Stimulated activated naive CD8-positive, alpha-beta T cell treated with anti-CD3 and anti-CD28 coated beads, Interleukin-15, Interleukin-2, amounts not matched to agents 100 U/mL and 50 U/mL, for 24 hours (primary cell): ENCODE measurements around the gene EXOSC10.
"Not testable (repeated sequence)": the region's sequence is repeated elsewhere in the genome, so short reads cannot be mapped to it uniquely, and the experiment has no call there.

Source experiments
- ATAC-seq: fragments of 150-1000 bp; cut with Tn5 transposase; one replicate; pipeline ENCODE4 v1.10.0; 2021
- DNase-seq: peaks from one replicate; pipeline ENCODE4 v3.0.0; 2021

The EXOSC10 gene

DNA sequence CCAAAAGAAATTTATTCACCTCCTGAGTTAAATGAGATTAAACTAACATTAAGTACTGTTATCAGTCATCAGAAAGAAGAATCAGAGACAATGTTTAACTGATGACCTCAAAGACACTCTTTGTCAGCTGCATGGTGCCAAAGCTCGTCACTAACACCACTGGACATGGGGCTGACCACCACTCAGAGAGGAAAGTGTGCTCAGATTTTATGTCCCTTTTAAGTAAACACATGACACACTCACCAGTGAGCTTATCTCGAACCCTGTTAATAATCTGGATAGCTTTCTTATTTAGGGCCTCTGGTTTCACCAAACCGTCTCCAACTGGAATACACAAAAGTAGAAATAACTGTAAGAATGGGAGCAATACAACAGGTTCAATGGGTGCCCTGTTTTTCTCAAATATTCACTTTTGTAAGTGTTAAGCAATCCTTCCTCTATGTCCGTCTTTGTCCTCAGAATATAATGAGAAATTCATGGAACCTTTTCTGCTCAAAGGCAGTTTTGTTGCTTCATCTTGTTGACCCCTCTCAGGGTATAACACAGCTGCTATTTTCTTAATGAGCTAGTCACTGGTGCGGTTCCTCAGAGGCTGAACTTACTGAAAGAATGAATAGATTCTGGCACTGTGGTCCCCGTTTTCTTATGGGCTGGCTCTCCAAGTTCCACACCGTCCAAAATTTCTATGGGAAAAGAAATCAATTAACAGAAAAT, 9.5 kb upstream of the EXOSC10 start:
- ATAC-seq (no peak), DNase-seq (no peak)

DNA sequence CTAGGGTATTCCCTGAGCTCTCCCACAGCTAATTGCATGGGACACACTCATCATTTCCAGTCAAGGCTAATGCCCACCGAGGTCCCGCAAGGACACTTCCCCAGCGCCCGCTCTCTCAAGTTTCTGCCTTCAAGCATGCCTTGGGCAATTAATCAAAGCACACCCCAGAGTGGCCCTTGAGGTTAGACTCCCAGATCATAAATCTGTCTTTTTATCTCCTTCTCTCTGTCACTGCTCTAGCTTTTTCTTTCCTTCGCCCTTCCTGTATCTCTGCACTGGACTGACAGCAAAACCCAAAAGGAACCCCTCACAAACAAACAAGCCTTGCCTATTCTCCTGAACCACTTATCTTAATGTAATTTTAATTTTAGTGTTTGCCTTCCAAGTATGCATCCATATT, 7.9 kb upstream of the EXOSC10 start:
- ATAC-seq (no peak), DNase-seq (no peak)

DNA sequence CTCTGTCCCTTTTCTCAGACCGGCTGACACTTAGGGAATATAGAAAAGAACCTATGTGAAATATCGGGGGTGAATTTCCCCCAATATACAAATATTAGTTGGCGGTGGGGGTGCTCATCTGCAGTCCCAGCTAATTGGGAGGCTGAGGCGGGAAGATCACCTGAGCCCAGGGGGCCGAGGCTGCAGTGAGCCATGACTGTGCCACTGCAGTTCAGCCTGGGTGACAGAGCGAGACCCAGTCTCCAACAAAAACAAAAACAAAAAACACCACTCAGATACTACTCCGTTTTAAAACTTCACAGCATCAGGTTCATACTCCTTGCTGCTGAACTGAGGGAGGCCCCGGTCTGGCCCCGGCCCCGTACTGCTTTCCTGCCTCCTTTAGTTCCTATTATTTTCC, 5.9 kb upstream of the EXOSC10 start:
- no peak for DNase-seq
- ATAC-seq: no peak

DNA sequence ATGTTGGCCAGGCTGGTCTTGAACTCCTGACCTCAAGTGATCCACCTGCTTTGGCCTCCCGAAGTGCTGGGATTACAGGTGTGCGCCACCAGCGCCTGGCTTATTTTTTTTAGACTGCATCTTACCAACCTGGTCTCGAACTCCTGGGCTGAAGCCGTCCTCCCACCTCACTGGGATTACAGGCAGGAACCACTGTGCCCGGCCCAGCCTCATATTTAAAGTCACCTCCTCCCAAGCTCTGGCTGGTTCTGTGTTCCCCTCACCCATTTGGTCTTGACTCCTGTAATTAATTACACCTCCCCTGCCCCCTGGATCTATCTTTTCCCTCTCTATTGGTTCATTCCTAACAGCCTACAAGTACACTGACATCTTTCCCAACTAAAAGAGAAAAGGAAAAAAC, 1.7 kb upstream of the EXOSC10 start:
- DNase-seq (no peak), ATAC-seq (no peak)

DNA sequence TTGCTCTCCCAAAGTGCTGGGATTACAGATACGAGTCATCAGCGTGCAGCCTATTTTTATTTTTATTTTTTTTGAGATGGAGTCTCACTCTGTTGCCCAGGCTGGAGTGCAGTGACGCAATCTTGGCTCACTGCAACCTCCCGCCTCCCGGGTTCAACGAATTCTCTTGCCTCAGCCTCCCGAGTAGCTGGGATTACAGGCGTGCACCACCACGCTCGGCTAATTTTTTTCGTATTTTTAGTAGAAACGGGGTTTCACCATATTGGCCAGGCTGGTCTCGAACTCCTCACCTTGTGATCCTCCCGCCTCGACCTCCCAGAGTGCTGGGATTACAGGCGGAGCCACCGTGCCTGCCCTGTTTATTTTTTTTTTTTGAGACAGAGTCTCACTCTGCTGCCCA, 1.1 kb upstream of the EXOSC10 start:
- not testable (repeated sequence) for ATAC-seq, DNase-seq

DNA sequence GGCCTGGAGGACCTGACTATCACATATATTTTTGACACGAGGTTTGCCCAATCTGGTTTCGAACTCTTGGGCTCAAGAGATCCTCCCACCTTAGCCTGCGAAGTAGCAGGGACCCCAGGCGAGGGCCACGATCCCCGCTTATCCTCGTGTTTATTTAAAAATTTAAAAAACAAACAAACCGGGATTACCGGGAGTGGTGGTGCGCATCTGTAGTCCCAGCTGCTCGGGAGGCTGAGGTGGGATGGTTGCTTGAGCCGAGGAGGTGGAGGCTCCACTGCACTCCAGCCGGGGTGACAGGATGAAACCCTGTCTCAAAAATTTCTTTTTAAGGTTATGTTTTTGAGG, 452 bp upstream of the EXOSC10 start:
- no peak for DNase-seq
- no peak for ATAC-seq

DNA sequence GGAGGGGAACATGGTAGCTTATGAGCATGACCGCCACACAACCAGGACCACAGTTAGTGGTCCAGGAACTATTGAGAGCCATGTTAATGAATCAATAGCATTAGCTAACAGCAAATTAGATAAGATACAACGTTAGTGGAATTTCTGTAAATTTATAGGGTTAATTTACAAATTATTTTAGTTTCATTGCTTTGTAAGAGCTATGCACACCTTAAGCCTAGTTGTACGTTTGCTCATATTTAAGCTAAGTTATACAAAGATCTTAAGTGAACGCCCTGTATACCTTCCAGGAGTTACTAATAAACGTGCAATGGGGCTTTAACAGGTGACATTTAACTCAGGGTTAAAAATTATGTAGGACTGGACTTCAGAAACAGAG, 749 bp downstream of the EXOSC10 start:
- no peak for DNase-seq
- ATAC-seq: no peak

DNA sequence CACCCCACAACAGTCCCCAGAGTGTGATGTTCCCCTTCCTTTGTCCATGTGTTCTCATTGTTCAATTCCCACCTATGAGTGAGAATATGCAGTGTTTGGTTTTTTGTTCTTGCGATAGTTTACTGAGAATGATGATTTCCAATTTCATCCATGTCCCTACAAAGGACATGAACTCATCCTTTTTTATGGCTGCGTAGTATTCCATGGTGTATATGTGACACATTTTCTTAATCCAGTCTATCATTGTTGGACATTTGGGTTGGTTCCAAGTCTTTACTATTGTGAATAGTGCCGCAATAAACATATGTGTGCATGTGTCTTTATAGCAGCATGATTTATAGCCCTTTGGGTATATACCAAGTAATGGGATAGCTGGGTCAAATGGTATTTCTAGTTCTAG, 15.9 kb downstream of the EXOSC10 start:
- DNase-seq, ATAC-seq: not testable (repeated sequence)

DNA sequence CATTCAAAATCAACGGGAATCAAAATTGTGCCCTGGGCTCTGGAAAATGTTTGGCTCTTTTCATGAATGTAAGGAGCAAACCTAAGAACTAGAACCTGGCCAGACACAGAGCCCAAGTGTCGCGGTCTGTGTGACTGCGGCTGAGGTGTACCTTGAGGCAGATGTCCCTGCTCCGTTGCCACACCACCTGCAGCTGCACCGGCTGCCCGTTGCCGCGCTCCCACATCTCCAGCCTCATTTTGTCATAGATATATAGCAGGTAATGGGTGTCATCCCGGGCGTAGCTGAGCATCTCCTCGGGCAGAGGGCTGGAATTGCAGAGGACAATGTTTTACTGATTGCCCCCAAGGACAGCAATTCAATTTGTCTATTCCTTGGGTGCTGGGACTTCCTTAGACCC, 18.7 kb downstream of the EXOSC10 start:
- no peak for DNase-seq
- ATAC-seq: no peak

DNA sequence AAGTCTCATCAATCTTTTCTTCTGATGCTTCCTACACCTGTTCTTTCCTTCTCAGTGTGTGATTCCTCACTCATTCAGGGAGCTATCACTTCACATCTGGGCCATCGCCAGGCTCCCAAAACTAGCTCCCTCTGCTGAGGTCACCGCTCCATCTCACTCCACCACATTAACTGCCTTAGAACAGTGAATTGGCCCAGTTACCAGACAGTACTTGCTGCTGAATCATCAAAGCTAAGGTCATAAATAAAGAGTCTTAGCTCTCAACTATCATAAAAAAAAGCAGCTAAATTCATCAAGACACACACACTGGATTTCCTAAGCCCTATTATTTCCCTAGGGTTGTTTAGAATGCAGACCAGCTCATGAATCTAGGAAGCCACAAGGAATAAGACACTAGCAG, 21.0 kb downstream of the EXOSC10 start:
- DNase-seq (no peak), ATAC-seq (no peak)

DNA sequence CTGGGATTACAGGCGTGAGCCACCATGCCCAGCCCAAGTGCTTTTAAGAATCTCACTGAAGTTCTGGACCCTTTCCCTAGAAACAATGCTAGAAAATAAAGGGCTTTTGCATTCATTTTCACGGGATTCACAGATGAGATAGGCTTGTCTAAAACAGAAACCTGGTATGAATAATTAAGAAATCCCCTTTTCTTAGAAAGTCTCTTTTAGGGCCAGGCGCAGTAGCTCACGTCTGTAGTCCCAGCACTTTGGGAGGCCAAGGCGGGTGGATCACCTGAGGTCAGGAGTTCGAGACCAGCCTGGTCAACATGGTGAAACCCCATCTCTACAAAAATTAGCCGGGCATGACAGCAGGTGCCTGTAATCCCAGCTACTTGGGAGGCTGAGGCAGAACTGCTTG, 26.3 kb downstream of the EXOSC10 start:
- not testable (repeated sequence) for ATAC-seq, DNase-seq

DNA sequence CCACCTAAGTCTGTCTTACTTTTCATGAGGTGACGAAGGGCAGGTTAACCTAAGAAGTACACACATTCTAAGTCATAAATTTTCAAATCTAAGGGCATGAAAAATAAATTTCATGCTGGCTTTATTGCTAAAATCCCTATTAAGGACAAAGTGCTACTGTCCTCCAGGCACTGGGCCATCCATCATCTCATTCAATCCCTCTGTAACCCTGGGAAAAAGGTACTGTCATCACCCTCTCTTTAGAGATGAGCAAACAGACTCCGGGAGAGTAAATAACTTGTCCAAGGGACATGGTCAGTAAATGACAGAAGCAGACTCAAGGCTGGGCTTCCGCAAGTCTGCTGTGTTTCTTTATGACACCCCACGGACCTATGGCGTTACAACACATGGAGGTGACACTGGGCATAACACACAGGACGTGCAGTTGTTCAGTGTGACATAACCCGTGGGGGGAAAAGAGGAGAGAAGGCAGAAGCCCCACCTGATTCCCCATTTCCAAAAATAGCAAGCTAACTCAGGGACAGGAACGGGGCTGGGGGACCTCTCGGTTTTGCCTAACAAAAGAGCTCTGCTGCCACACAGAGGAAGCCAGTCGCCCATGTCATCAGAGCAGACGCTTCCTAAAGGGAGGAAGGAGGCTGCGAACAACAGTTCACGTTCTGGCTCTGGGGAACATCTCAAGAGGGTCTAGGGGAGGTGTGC, 27.3 kb downstream of the EXOSC10 start:
- DNase-seq (no peak), ATAC-seq (no peak)

DNA sequence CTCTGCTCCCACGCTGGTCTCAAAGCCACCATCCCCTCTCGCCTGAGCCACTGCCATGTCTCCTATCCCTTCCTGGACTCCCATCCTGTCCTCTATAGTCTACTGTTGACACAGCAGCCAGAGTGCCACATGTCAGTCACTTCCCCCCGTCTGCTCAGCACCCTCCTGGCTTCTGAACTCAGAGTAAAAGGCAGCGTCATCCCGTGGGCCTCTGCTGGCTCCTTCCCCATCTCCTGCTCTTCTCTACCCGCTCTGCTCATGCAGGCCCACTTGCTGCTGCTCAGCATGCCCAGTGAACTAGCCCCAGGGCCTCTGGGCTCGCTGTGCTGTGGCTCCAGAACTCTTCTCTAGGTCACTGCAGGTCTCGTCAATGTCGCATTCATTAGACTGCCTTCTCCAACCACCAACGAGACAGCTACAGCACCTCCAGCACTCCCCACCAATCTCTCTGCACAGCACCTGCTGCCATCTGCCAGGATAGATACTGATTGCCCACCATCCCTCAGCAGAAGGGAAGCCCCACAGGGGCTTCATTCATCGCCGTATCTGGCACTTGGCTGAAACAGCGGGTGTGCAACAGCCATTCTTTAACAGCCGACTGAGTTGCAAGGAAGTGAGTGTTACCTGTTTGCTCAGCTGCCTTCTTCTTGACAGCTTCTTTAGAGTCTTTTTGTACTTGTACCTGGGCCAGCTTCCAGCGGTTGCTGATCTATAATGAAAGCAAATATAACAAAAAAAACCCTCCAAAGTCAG, 28.0 kb downstream of the EXOSC10 start:
- ATAC-seq: no peak
- no peak for DNase-seq

DNA sequence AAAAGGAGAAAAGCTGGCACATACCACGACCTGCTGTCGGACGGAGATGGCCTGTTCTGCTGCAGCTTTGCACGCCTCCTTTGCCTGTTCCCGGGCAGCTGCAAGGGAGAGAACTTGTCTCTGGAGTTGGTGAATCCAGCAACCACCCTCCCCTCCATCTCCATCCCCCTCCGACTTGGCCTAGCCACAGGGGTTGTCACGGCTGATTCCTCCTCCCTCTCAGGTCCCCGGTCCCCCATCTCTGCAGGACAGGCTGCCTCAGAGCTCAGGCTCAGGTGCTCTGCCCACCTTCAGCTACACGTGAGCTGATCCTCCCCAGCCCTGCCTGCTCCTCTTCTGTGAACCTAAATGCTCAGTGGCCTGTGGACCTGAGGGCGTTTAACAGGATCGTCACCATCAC, 28.8 kb downstream of the EXOSC10 start:
- DNase-seq (no peak), ATAC-seq (no peak)

DNA sequence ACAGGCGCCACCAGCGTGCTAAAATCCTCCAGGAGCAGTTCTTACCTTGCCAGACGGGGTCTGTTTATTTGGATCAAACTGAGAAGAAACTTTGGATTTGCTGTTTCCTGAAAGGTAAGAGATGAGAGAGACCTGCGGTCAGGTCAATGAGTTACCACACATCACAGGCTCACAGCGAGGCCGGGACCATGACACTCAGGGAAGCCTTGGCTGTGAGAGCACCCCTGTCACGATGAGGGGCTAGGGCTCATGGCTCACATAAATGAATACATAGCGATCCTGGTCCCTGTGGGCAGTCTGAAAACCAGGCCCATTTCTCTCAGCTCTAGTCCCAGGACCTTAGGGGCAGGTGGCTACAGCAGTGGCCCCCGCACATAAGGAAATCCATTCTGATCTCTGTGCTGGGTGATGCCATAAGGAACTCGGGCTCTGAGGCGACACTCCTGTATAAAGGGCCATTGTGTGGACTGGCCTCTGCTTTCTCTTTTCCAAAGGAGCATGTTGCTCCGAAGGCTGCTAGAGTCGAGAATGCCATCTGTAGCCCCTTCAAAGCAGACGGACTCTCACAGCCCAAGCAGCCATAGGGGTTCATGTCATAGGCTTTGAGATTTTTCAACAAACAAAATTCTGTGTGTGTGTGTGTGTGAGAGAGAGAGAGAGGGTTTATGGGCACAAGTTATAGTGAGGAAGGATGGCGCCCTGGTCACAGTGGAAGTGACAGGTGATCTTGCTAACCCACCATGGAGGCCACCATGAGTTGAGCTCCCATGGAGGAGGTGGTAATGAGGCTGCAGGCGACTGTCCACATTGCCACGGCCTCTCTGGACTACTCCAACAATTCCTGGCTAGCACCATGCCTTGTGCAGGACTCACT, 30.8 kb downstream of the EXOSC10 start:
- no peak for DNase-seq
- no peak for ATAC-seq

DNA sequence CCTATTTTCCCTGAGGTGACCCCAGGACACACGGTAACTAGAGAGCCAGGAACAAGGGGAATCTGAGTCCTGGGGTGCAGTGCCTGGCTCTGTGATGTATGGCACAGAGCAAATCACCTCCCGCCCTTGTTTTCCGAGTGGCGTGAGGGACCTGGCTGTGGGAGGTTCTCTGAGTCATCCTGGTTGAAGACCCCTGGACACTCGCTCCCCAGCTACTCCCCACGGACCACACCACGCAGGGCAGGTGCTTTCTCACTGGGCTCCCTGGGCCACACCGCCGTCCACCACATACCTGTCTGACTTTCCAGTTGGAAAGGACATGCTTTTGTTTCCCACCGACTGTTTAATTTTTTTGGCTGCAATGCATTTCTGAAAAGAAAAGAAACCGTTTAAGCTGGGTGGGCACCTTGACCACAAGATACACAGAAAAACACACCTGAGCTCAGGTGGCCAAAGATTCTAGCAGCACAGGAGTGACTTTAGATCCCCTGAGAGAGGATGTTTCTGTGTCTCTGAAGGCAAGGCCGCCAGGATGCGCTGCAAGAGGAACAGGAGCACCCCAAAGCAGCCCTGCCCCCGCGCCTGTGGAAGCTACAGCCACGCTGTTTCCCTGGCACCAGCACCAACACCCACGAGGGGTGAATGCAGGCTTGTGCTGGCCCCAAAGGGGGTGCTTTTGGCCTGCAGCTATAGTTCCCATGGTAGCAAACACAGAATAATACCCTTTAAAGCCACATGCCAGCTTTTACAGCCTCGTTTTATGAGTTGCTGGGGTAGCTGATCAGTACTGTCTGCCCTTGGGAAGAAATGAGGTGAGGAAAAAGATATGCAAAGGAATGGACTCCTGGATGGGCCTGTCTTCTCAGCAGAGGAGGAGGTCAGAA, 31.7 kb downstream of the EXOSC10 start:
- DNase-seq: no peak
- ATAC-seq: no peak

DNA sequence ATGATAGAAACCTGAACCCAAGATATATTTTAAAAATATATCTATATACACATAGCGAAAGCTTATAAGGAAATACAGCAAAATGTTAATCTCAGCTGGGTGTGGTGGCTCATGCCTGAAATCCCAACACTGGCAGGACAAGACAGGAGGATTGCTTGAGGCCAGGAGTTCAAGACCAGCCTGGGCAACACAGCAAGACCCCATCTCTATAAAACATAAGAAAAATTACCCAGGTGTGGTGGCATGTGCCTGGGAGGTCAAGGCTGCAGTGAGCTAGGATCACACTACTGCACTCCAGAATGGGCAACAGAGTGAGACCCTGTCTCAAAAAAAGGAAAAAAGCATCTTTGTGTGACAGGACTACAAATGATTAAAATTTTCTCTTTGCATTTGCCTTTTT, 33.9 kb downstream of the EXOSC10 start:
- ATAC-seq: no peak
- no peak for DNase-seq

DNA sequence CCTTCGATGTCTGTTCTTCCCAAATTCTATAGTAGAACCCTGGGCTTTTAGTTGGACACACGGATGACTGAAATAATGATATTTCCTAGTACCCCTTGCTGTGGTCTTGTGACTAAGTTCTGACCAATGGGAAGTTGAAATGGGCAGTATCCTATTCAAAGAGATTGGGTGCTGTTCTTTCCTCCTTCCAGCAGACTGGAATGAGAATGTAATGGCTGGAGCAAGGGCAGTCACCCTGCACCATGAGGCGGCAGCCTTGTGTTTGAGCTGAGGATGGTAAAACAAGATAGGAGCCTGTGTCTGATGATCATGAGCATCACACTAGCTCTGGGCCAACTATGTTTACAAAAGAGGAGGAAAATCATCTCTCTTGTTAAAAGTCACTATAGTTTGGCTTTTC, 34.7 kb downstream of the EXOSC10 start:
- DNase-seq (no peak), ATAC-seq (no peak)

DNA sequence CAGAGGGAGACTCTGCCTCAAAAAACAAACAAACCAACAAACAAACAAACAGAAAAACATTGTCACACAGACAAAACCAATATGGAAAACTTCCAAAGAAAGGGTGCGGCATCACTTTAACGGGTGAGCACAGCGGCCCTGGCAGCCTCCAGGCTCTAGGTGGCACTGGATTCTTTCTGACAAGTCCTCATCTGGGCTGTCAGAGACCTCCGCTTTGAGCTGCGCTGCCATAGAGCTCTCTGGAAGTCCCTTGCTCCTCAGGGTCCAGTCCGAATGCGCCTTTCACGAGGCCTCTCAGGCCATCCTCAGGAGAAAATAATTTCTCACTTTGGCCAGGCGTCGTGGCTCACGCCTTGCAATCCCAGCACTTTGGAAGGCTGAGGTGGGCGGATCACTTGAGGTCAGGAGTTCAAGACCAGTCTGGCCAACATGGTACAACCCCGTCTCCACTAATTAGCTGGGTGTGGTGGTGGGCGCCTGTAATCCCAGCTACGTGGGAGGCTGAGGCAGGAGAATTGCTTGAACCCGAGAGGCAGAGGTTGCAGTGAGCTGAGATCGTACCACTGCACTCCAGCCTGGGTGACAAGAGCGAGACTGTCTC, 35.6 kb downstream of the EXOSC10 start:
- not testable (repeated sequence) for DNase-seq, ATAC-seq

DNA sequence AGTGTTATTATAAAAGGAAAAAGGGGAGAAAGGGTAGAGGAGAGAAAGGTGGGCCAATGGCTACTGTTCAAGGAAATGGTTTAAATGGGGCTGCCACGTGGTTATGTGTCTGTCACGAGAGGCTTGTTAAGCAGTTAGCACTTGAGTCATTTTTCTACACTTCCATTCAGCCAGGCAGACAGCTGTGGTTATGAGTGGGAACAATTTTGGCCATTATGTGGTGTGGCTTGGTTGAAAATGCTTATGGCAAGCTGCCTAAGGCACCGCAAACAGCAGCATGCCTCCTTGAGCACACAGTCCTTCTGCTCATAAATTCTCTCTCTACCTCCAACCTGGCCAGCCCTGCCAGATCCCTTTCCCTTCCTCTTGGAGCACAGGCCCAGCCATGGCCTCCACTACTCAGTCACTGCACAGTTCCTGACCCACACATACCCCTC, 36.7 kb downstream of the EXOSC10 start:
- ATAC-seq (peak; percentile 16), DNase-seq (peak; percentile 47)
